Measurements from ENCODE around the gene KLF7.

Gene KLF7

GRCh38 chr2:207155516-207156444 lies 10.0 kb downstream of the KLF7 start:
- no peak for DNase-seq (ENCODE audit: extremely low read depth, low read depth)
- no peak for TF ChIP-seq CTCF (IDR thresholded peaks at IDR 0.05; ENCODE audit: low read depth, low read length)

DNA sequence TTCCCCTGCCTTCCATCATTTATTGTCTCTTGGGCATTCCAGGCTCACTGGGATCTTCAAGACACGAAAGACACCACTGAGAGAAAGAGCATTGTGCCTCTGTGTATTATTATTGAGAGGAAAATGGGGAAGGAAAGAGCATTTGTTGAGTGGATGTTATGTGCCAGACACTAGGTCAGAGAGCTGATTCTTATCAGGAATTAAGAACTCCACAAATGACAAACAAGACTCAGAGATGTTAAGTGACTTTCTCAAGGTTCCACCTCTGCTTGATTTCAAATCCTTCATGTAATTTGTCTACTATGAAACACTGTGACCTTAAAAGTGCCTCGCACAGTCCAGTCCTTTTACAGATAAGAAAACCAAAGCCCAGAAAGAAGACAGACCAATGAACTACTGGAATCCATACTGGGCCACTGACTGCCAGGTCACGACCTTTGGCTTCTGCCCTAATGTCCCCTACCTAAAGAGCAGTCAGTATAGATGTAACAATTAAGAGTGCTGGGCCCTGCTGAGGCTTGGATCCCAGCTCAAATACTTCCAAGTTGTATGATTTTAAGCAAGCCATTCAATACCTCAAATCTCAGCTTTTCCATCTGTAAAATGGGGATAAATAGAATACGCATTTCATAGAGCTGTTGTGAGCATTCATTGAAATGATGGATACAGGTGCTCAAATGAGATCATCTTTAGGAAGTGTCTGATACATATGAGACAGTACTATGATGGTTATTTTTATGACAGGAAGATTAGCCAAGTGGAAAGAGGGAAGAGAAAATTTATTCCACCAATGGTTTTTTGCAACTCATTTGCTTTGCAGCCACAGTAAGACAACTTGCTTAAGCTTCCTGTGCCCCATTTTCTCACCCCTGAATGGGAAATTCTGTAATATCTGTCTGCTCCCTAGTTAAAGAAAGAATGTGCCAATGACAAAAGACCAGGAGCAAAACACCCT lies 10.9 kb downstream of the KLF7 start:
- no peak for TF ChIP-seq CTCF (IDR thresholded peaks at IDR 0.05; ENCODE audit: low read depth, low read length)
- DNase-seq (ENCODE audit: extremely low read depth, low read depth) = no peak

- DNase-seq (ENCODE audit: extremely low read depth, low read depth) = no peak
- no peak for TF ChIP-seq CTCF (IDR thresholded peaks at IDR 0.05; ENCODE audit: low read depth, low read length)
These were observed 12.3 kb downstream of the KLF7 start for GRCh38 chr2:207153266-207153975.

DNA sequence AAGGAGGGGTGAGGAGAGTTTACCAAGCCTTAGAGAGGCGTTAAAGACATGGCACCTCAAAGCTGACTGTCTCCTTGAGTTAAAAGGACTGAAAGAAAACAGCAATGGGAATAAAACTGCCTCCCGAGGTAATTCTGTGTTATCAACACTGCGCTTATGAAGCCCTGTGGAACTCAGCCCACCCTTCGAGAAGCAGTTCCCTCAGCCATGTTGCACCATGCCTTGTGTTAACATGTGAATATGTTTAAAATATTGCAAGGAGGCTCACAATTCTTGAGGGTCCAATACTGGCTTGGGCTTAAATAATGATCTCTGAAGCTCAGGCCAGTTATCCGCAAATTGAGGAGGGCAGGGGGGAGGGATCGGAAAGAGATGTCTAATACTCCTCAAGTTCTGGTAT lies 14.7 kb downstream of the KLF7 start:
- TF ChIP-seq CTCF (IDR thresholded peaks at IDR 0.05; ENCODE audit: low read depth, low read length) = no peak
- no peak for DNase-seq (ENCODE audit: extremely low read depth, low read depth)

GRCh38 chr2:207150284-207150683 lies 15.5 kb downstream of the KLF7 start:
- no peak for DNase-seq (ENCODE audit: extremely low read depth, low read depth)
- TF ChIP-seq CTCF (IDR thresholded peaks at IDR 0.05; ENCODE audit: low read depth, low read length) = no peak

GRCh38 chr2:207149249-207150213 lies 16.2 kb downstream of the KLF7 start:
- DNase-seq (ENCODE audit: extremely low read depth, low read depth) = no peak
- no peak for TF ChIP-seq CTCF (IDR thresholded peaks at IDR 0.05; ENCODE audit: low read depth, low read length)

All from AG09319 (cell line).